NCI-H1930 (cell line): ENCODE results near the gene ARHGAP1.
"Not testable (repeated sequence)": the region's sequence is repeated elsewhere in the genome, so short reads cannot be mapped to it uniquely, and the experiment has no call there.

Experiments used
- DNase-seq, 2 experiments: peaks; one replicate each; lab custom pipeline; 2025; lab: John Stamatoyannopoulos, UW

The ARHGAP1 gene

GRCh38 chr11:46723359-46723680, 22.9 kb upstream of the ARHGAP1 start:
- DNase-seq = no peak

DNA sequence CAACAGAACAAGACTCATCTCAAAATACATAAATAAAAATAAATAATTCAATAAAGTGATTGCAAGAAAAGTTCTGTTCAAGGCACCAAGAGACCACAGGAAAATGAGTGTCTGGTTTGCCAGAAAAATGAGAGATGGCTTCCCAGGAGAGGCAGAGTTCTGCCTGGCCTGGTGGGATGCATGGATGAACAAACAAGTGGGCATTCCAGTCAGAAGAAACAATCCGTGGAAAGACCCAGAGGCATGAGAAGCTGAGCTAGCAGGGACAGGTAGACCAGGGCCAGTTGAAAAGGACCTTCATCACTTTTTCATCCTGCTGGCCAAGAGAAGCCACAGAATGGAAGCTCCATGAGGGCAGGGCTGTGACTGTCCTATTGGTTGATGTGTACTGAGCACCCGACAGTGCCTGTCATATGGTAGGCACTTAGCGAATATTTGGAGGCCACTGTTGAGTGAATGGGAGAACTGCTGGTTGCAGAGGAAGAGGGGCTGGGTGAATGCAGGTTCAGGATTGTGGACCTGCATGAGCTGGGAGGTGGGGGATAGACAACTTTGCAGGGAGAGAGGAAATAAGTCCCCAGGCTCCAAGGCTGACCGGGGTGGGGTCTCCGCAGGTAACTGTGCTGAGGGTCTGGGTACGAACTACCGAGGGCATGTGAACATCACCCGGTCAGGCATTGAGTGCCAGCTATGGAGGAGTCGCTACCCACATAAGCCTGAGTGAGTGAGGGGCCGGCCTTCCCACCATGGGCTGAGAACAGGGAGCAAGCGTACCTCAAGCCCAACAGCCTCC, 22.3 kb upstream of the ARHGAP1 start:
- no peak for DNase-seq

- DNase-seq = no peak
Observed at GRCh38 chr11:46721286-46721685, 20.9 kb upstream of the ARHGAP1 start.

DNA sequence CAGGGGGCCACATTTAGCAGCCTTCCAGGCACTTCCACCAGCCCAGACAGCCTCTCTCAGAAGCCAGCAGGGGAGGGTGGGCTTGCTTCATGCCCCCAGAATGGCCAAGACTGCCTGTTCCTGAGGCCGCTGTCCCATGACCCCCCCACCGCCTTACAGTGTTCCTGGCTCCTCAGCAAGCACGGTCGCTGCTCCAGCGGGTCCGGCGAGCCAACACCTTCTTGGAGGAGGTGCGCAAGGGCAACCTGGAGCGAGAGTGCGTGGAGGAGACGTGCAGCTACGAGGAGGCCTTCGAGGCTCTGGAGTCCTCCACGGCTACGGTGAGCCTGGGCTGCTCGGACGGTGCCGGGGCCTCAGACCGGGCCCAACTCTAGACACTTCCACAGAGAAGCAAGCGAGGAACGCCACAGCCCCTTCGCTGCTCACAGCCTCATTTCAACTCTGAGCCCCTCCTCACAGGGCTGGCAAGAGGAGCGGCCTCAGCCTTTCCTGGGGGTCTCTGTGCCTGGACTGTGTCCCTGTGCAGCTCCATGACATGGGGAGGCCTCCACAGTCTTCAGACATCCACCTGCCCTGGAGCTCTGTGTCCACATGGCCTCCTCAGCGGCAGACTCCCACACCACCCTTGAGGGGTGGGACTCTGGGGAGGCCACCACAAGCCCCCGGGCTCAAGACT, 19.3 kb upstream of the ARHGAP1 start:
- no peak for DNase-seq

GRCh38 chr11:46719048-46719542, 18.7 kb upstream of the ARHGAP1 start, which contains the start of gene F2:
TSS of gene F2 (plus strand) at chr11:46719213. CDS start at chr11:46719236, 23 bp downstream.
- DNase-seq = no peak

GRCh38 chr11:46718155-46719019, 18.0 kb upstream of the ARHGAP1 start:
- DNase-seq = no peak

DNA sequence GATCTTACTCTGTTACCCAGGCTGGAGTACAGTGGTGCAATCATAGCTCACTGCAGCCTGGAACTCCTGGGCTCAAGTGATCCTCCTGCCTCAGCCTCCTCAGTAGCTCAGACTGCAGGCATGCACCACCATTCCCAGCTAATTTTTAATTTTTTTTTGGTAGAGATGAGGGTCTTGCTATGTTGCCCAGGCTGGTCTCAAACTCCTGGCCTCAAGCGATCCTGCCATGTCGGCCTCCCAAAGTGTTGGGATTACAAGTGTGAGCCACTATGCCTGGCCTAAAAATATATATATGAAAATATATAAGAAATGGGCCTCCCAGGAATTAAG, 17.4 kb upstream of the ARHGAP1 start:
- not testable (repeated sequence) for DNase-seq

DNA sequence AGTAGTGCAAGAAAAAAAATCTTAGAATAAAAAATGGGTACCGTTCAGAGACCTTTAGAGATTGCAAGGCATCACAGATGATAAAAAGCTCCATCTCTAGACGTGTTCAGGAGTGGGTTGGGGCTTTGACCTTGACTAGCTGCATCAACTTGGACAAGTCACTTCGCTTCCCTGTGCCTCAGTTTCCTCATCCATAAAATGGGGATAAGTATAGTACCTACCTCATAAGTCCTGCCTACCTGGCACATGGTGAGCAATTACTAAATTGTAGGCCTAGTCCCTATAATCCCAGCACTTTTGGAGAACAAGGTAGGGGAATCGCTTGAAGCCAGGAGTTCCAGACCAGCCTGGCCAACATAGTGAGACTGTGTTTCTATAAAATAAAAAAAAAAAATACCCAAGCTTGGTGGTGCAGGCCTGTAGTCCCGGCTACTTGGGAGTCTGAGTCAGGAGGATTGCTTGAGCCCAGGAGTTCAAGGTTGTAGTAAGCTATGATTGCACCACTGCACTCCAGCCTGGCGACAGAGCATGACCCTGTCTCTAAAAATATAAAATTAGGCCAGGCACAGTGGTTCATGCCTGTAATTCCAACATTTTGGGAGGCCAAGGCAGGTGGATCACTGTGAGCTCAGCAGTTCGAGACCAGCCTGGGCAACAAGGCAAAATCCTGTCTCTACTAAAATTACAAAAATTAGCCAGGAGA, 12.6 kb upstream of the ARHGAP1 start:
- no peak for DNase-seq

DNA sequence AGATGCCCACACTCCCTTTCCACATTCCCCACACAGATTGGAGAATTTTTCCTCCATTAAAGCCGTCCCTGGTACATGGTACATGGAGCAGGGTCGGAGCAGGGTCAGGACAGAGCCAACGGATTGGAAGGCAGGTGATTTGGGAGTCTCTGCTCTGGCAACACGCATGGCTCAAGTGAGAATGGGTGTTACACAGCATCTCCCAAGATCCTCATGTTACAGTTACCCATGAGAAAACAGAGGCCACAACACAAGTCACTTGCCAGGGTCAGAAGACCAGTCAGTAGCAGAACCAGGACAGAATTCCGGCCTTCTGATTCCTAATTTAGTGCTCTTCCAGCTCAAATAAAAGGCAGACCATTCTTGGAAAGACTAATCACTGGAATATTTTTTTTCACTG, 10.9 kb upstream of the ARHGAP1 start:
- no peak for DNase-seq

- no peak for DNase-seq
Observed at GRCh38 chr11:46710821-46711269, 10.4 kb upstream of the ARHGAP1 start.

DNA sequence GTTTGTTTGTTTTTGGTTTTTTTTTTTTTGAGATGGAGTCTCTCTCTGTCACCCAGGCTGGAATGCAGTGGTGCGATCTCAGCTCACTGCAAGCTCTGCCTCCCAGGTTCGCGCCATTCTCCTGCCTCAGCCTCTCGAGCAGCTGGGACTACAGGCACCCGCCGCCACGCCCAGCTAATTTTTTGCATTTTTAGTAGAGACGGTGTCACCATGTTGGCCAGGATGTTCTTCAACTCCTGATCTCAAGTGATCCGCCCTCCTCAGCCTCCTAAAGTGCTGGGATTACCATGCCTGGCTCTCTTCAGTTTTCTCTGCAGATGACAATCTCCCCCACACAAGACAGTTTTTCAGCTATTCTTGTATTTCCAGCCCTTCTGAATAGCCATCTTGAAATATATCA, 8.9 kb upstream of the ARHGAP1 start:
- DNase-seq = not testable (repeated sequence)

DNA sequence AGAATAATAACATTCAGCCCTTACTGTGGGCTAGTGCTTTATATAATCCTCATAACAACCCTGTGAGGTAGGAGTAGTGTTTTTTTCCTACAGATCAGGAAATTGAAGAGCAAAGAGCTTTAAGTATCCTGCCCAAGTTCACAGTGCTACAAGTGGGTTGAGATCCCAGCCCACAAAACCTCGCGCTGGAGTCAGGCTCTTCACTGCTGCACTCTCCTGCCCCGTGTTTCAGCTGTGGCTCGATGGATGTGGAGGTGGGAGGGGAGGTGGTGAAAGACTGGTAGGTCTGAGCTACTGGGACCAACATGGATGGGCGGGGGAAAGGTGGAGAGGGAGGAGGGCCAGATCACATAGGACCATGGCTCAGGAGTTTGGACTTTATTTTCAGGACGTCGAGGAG, 6.5 kb upstream of the ARHGAP1 start:
- no peak for DNase-seq

DNA sequence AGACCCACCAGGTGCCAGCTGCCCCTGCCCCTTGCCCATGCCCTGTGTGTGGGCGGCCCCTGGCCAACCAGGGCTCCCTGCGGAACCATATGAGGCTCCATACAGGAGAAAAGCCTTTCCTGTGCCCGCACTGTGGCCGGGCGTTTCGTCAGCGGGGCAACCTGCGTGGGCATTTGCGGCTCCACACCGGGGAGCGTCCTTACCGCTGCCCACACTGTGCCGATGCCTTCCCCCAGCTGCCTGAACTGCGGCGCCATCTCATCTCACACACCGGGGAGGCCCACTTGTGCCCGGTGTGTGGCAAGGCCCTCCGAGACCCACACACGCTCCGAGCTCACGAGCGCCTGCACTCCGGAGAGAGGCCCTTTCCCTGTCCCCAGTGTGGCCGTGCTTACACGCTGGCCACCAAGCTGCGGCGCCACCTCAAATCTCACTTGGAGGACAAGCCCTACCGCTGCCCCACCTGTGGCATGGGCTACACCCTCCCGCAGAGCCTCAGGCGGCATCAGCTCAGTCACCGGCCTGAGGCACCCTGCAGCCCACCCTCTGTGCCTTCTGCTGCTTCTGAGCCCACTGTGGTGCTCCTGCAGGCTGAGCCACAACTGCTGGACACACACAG, 4.8 kb upstream of the ARHGAP1 start:
- DNase-seq = no peak

GRCh38 chr11:46701078-46701654, 747 bp upstream of the ARHGAP1 start:
- DNase-seq = no peak

- DNase-seq = no peak
Observed at GRCh38 chr11:46698597-46698996, 1.8 kb downstream of the ARHGAP1 start.

GRCh38 chr11:46697723-46698122, 2.7 kb downstream of the ARHGAP1 start:
- DNase-seq = no peak

DNA sequence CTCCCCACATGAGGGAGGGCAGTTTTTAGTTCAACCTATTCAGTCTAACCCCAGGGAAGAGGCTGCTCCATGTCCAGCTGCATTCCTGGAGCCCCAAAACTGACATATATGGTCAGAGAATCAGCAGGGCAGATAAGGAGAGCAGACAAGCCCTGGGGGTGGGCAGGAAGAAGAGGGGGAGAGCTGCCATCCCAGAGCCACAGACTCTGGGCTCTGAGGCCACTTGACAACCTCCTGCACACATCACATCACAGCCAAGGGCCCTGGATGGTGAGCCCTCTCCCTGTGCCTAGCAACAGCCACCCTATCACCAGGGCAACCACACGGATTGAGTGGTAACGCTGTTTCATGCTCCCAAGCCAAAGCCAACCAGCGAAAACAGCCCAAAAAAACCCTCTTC, 3.1 kb downstream of the ARHGAP1 start:
- DNase-seq = no peak

GRCh38 chr11:46696212-46696558, 4.2 kb downstream of the ARHGAP1 start:
- no peak for DNase-seq

- no peak for DNase-seq
Observed at GRCh38 chr11:46695345-46696211, 4.8 kb downstream of the ARHGAP1 start.

- DNase-seq = no peak
Observed at GRCh38 chr11:46694607-46695006, 5.8 kb downstream of the ARHGAP1 start.
